Measurements from ENCODE around the gene CASZ1.

The CASZ1 gene

DNA sequence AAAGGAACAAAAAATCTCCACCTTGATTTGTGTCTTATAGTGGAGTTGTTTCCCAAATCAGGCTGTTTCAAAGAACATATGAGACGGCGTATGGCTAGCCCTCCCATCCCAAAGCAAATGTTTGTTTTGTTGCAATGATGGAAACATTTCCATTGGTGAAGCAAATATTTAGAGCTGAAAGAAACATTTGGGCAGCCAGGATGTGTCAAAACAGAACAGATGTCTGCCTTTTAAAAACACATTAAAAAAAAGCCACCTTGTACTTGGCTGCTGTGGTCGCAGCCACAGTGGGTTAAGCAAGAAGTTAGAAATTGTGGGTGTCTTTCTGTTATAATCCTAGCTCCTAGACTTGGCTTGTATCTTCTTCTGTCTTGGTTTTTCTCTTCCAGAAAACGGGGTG is 205.4 kb downstream of the CASZ1 start:
- no peak for TF ChIP-seq EP300 (IDR thresholded peaks at IDR 0.05; ENCODE audit: borderline replicate concordance)
- no peak for TF ChIP-seq RAD21 (IDR thresholded peaks at IDR 0.05; ENCODE audit: low read depth)
- TF ChIP-seq, protein P1, sequence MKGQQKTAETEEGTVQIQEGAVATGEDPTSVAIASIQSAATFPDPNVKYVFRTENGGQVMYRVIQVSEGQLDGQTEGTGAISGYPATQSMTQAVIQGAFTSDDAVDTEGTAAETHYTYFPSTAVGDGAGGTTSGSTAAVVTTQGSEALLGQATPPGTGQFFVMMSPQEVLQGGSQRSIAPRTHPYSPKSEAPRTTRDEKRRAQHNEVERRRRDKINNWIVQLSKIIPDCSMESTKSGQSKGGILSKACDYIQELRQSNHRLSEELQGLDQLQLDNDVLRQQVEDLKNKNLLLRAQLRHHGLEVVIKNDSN (IDR thresholded peaks at IDR 0.05) = no peak
- no peak for TF ChIP-seq CREB1 (IDR thresholded peaks at IDR 0.05; ENCODE audit: low read depth)
- no peak for TF ChIP-seq TAF1 (IDR thresholded peaks at IDR 0.05; ENCODE audit: low read depth)
- TF ChIP-seq, protein P2, sequence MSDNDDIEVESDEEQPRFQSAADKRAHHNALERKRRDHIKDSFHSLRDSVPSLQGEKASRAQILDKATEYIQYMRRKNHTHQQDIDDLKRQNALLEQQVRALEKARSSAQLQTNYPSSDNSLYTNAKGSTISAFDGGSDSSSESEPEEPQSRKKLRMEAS (IDR thresholded peaks at IDR 0.05) = no peak
- TF ChIP-seq YY1 (IDR thresholded peaks at IDR 0.05; ENCODE audit: low read depth) = no peak
- TF ChIP-seq, protein P3, sequence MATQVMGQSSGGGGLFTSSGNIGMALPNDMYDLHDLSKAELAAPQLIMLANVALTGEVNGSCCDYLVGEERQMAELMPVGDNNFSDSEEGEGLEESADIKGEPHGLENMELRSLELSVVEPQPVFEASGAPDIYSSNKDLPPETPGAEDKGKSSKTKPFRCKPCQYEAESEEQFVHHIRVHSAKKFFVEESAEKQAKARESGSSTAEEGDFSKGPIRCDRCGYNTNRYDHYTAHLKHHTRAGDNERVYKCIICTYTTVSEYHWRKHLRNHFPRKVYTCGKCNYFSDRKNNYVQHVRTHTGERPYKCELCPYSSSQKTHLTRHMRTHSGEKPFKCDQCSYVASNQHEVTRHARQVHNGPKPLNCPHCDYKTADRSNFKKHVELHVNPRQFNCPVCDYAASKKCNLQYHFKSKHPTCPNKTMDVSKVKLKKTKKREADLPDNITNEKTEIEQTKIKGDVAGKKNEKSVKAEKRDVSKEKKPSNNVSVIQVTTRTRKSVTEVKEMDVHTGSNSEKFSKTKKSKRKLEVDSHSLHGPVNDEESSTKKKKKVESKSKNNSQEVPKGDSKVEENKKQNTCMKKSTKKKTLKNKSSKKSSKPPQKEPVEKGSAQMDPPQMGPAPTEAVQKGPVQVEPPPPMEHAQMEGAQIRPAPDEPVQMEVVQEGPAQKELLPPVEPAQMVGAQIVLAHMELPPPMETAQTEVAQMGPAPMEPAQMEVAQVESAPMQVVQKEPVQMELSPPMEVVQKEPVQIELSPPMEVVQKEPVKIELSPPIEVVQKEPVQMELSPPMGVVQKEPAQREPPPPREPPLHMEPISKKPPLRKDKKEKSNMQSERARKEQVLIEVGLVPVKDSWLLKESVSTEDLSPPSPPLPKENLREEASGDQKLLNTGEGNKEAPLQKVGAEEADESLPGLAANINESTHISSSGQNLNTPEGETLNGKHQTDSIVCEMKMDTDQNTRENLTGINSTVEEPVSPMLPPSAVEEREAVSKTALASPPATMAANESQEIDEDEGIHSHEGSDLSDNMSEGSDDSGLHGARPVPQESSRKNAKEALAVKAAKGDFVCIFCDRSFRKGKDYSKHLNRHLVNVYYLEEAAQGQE (IDR thresholded peaks at IDR 0.05; ENCODE audit: low read depth) = no peak
- no peak for TF ChIP-seq CEBPB (IDR thresholded peaks at IDR 0.05)
- TF ChIP-seq EGR1 (IDR thresholded peaks at IDR 0.05) = no peak
- TF ChIP-seq TCF12 (IDR thresholded peaks at IDR 0.05; ENCODE audit: low read depth) = no peak

DNA sequence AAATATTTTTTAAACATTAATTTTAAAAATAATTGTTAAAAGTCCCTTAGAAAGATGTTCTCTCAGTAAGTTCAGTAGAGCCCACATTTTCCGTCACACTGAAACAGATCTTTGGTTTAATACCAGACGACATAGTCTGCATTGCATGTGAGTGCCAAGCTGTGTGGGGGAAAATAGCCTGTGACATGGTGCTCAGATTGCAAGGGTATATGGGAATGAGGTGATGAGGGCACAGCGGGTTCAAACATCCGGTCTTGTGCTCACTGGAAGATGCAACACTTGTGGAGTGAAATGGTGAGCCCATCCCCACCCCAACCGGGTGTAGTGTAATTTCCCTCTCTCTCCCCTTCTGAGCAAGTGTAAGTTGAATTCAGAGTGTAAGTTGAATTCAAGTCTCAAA is 207.4 kb downstream of the CASZ1 start:
- TF ChIP-seq NFIC (IDR thresholded peaks at IDR 0.05) (no peak), ZBTB7A (IDR thresholded peaks at IDR 0.05; ENCODE audit: low read depth) (no peak), YY1 (IDR thresholded peaks at IDR 0.05; ENCODE audit: low read depth) (no peak), TCF12 (IDR thresholded peaks at IDR 0.05; ENCODE audit: low read depth) (no peak), CREB1 (IDR thresholded peaks at IDR 0.05; ENCODE audit: low read depth) (no peak), RAD21 (IDR thresholded peaks at IDR 0.05; ENCODE audit: low read depth) (no peak), EGR1 (IDR thresholded peaks at IDR 0.05) (no peak), FOXM1 (IDR thresholded peaks at IDR 0.05; ENCODE audit: borderline replicate concordance, low read depth) (no peak), EP300 (IDR thresholded peaks at IDR 0.05; ENCODE audit: borderline replicate concordance) (no peak), TAF1 (IDR thresholded peaks at IDR 0.05; ENCODE audit: low read depth) (no peak), TEAD4 (IDR thresholded peaks at IDR 0.05) (no peak), CEBPB (IDR thresholded peaks at IDR 0.05) (no peak)
- TF ChIP-seq, protein P2 (IDR thresholded peaks at IDR 0.05) = no peak
- TF ChIP-seq, protein P3 (IDR thresholded peaks at IDR 0.05; ENCODE audit: low read depth) = no peak

DNA sequence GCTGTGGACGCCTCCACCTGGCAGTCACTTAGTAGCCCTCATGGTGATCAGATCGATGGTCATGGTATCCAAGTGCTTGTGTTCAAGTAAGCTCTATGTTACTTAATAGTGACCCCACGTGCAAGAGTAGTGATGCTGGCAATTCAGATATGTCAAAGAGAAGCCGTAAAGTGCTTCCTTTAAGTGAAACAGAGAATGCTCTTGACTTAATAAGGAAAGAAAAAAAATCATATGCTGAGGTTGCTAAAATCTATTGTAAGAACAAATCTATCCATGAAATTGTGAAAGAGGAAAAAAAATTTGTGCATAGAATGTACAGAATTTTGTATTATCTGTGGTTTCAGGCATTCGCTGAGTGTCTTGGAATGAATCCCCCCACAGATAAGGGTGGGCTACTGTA is 207.8 kb downstream of the CASZ1 start:
- no peak for TF ChIP-seq YY1 (IDR thresholded peaks at IDR 0.05; ENCODE audit: low read depth)
- TF ChIP-seq ZBTB7A (IDR thresholded peaks at IDR 0.05; ENCODE audit: low read depth) = no peak
- no peak for TF ChIP-seq TAF1 (IDR thresholded peaks at IDR 0.05; ENCODE audit: low read depth)
- TF ChIP-seq CREB1 (IDR thresholded peaks at IDR 0.05; ENCODE audit: low read depth) = no peak
- no peak for TF ChIP-seq NFIC (IDR thresholded peaks at IDR 0.05)
- no peak for TF ChIP-seq RAD21 (IDR thresholded peaks at IDR 0.05; ENCODE audit: low read depth)

Data from Ishikawa (cell line).